Adrenal gland (tissue), 12 donors: ENCODE measurements around the gene PTP4A1. TPM values are rescaled to one million over a fixed set of nuclear protein-coding genes. Genes with fewer than 3 reads are reported as not detected.

ENCODE experiments used
- DNase-seq, 7 donors: peaks; one replicate each; pipeline ENCODE4 v3.0.0-alpha.2; 2019 to 2020
- H3K27ac ChIP-seq, 5 donors: fragments of 200-600 bp; sonication (generic) in 4 of 5; 1 replicate in 3 of 5; 2 replicates in 2 of 5; pipeline versions ENCODE4 v1.5.1 to v1.8.0; 2016 to 2020; ENCODE audit warnings: mild to moderate bottlenecking in 1 of 5
- H3K27me3 ChIP-seq: fragments of 200-600 bp; 2 replicates; pipeline ENCODE4 v1.8.0; 2021
- H3K36me3 ChIP-seq, 2 donors: fragments of 200-600 bp; replicated peaks in 1 of 2; 1 replicate in 1 of 2; 2 replicates in 1 of 2; pipeline versions ENCODE4 v1.5.1 to v1.8.0; 2018 to 2022
- H3K4me1 ChIP-seq, 2 donors: fragments of 200-600 bp; replicated peaks in 1 of 2; 1 replicate in 1 of 2; 2 replicates in 1 of 2; pipeline versions ENCODE4 v1.5.1 to v1.8.0; 2018 to 2021
- H3K4me3 ChIP-seq, 4 donors: fragments of 200-600 bp; sonication (generic) in 3 of 4; one replicate each; pipeline ENCODE4 v1.5.1; 2016 to 2018
- H3K9me3 ChIP-seq, 3 donors: fragments of 200-600 bp; sonication (generic) in 1 of 3; replicated peaks in 1 of 3; 1 replicate in 2 of 3; 2 replicates in 1 of 3; pipeline versions ENCODE4 v1.5.1 to v1.8.0; 2016 to 2021
- CTCF ChIP-seq, 6 experiments: fragments of 450-650 bp in 4 of 6; fragments of 200-600 bp in 2 of 6; sonication (generic) in 1 of 6; IDR thresholded peaks; 1 replicate in 5 of 6; 2 replicates in 1 of 6; pipeline versions ENCODE4 v1.5.1 to v1.8.0; 2016 to 2021; ENCODE audit warnings: antibody characterized with exemption in 6 of 6, mild to moderate bottlenecking in 2 of 6, moderate library complexity in 1 of 6
- POLR2A ChIP-seq, 2 donors: fragments of 450-650 bp; IDR thresholded peaks; one replicate each; pipeline ENCODE4 v1.6.1; 2017; ENCODE audit warnings: antibody characterized with exemption in 2 of 2, mild to moderate bottlenecking in 2 of 2, moderate library complexity in 1 of 2
- WGBS, 4 donors: extraction: QIAGEN DNeasy Blood & Tissue Kit in 2 of 4; methylation state at CpG; one replicate each; pipeline versions ENCODE4 v1.1.5 to v1.1.7; 2013 to 2017; 5-methylcytosine and 5-hydroxymethylcytosine counted together
- intact Hi-C, 2 donors: fragments of 100-400 bp; cut with DNase I; formaldehyde crosslinking; loops; one replicate each; pipeline versions ENCODE4 v1.14.1 to v1.15.0; 2022 to 2023
- polyA plus RNA-seq, 3 donors: library from polyadenylated mRNA; stranded (reverse); fragments of 200-250 nt in 2 of 3; fragments of 350-450 nt in 1 of 3; fragmentation: Illumina TruSeq in 1 of 3; extraction: RNeasy Lipid Tissue Mini Kit (QIAGEN cat#74804) in 1 of 3; gene quantifications; one replicate each; pipeline ENCODE4 v1.2.3, GENCODE V29; 2013 to 2014
- total RNA-seq, 9 donors: library from RNA; depleted of rRNA in 4 of 9; stranded (reverse); fragments of >200 nt in 4 of 9; fragments of 120-200 nt in 1 of 9; fragmentation: NEBNext Ultra II Directional in 1 of 9; extraction: Animal tissue kit (Norgen Biotek cat#: 25700) in 1 of 9; gene quantifications; one replicate each; pipeline versions ENCODE4 v1.1.0 to v1.2.4, GENCODE V29; 2013 to 2023
- donor health status: healthy with polysubstance abuse.
- donor health status: Bipolar disorder and iron deficiency.
- donor health status: DM: yes; HTN: yes; CAD: no.
- donor health status: DM: no; HTN: no; CAD: no.
- donor health status: DM: no; HTN: no; CAD: no.
- donor health status: DM: yes; HTN: yes; CAD: no.

The PTP4A1 gene
- total and polyA plus RNA-seq, 12 donors: 5.7 to 194 (median 59.7) TPM

GRCh38 chr6:63600136-63600535, 27.9 kb downstream of the PTP4A1 start:
- peaks cover 0 to 12% of the 10 kb centered on the region in 2 donors for H3K4me1 ChIP-seq
- H3K9me3 ChIP-seq: no peaks in the 10 kb centered on the region
- H3K36me3 ChIP-seq: no peaks in the 10 kb centered on the region
- H3K27ac ChIP-seq: no peak overlapping the region
- intact Hi-C loops: loop anchor here in 1 of 2 donors (5.0 kb wide), 1 partner anchor 167 kb away; no protein-coding TSS in a partner anchor
- WGBS, 4 donors: 64 to 80% (median 79%) methylated on average over 6 of the region's 6 CpGs
- DNase-seq: no peak
- no peaks in the 10 kb centered on the region for H3K27me3 ChIP-seq
- TF ChIP-seq POLR2A (IDR thresholded peaks at IDR 0.05) (no peak), CTCF (IDR thresholded peaks at IDR 0.05) (no peak)
- no peak overlapping the region for H3K4me3 ChIP-seq

- 71 to 91% (median 81%) methylated on average over 1 of the region's 1 CpG for WGBS, 4 donors
- H3K9me3 ChIP-seq: no peaks in the 10 kb centered on the region
- intact Hi-C loops: no loop called here
Observed at GRCh38 chr6:63609231-63609630, 37.0 kb downstream of the PTP4A1 start.

DNA sequence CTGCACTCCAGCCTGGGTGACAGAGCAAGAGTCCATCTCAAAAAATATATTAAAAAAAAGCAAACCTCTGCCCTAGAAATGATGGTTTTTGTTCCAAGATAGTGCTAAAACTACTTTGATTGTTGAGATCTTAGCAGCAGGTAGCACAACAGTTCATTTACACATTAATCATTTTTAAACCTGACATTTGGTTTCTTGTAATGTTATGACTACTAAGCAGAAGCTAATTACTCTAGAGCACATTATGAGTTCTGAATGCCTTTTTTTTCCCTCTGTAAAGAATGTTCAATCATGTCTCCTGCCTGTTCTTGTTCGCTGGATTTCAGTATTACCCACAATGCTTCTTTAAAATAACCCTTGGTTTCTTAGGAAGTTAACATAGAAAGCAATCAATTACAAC, 38.7 kb downstream of the PTP4A1 start:
- no peaks in the 10 kb centered on the region for H3K36me3 ChIP-seq
- intact Hi-C loops: no loop called here
- no peak overlapping the region for H3K4me3 ChIP-seq
- DNase-seq: no peak
- no peaks in the 10 kb centered on the region for H3K9me3 ChIP-seq
- H3K4me1 ChIP-seq: no peaks in the 10 kb centered on the region
- no peak overlapping the region for H3K27ac ChIP-seq
- TF ChIP-seq CTCF (IDR thresholded peaks at IDR 0.05) (no peak), POLR2A (IDR thresholded peaks at IDR 0.05) (no peak)
- no peaks in the 10 kb centered on the region for H3K27me3 ChIP-seq
- 38 to 80% (median 55%) methylated on average over 1 of the region's 1 CpG for WGBS, 4 donors

More at GRCh38 chr6:63609231-63609630, 37.0 kb downstream of the PTP4A1 start:
- H3K4me3 ChIP-seq: no peak overlapping the region
- no peaks in the 10 kb centered on the region for H3K27me3 ChIP-seq
- no peaks in the 10 kb centered on the region for H3K36me3 ChIP-seq
- no peaks in the 10 kb centered on the region for H3K4me1 ChIP-seq
- no peak for DNase-seq
- no peak overlapping the region for H3K27ac ChIP-seq
- TF ChIP-seq CTCF (IDR thresholded peaks at IDR 0.05): no peak

DNA sequence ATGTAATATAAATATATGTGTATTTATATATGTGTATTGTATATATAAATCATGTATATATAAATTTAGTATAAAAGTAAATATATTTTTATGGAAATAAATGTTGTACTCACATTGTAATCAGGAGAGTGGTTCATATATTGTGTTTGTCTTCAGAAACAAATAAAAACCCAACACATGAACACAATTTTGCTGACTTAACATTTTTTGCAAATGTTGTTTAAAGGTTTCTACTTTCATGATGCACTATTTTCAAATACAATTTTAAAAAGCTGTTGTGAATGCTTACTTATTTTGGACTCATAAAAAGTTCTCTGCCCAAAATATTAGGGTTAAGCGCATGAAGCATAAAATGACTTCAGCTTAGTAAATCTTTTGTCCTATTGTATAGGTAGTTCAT, 39.3 kb downstream of the PTP4A1 start:
- no peak for DNase-seq
- H3K4me1 ChIP-seq: no peaks in the 10 kb centered on the region
- no peaks in the 10 kb centered on the region for H3K27me3 ChIP-seq
- H3K9me3 ChIP-seq: no peaks in the 10 kb centered on the region
- no peak overlapping the region for H3K4me3 ChIP-seq
- intact Hi-C loops: no loop called here
- TF ChIP-seq POLR2A (IDR thresholded peaks at IDR 0.05) (no peak), CTCF (IDR thresholded peaks at IDR 0.05) (no peak)
- no peak overlapping the region for H3K27ac ChIP-seq
- no peaks in the 10 kb centered on the region for H3K36me3 ChIP-seq
- WGBS, 4 donors: 95 to 100% (median 97%) methylated on average over 1 of the region's 1 CpG
